NCI-H69 (cell line): ENCODE results near the gene PTHLH.

Experiments
- DNase-seq: peaks from one replicate; lab custom pipeline; 2025; lab: John Stamatoyannopoulos, UW

PTHLH gene

DNA sequence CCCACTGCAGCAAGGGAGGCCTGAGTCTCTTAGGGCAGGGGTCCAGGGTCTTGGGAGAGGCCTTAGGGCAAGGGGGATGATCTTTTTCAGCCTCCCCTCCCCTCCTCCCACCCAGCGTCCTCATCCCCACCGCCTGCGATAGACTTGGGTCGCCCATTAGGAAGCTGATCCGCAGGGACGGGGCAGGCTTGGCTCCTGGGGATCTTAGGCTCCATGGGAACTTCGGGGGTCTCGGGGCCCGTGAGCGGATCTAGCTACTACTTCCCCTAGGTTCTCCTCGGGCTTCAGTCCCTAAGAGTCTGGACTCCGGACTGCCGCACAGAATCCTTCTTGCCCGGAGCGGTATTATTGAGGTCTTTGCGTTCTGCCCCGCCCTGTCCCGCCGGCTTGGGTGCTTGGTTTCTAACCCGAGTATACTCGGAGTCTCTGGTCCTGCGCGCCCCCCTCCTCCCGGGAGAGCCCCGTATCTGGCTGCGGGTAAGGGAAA is 2.2 kb upstream of the PTHLH start:
- no peak for DNase-seq

DNA sequence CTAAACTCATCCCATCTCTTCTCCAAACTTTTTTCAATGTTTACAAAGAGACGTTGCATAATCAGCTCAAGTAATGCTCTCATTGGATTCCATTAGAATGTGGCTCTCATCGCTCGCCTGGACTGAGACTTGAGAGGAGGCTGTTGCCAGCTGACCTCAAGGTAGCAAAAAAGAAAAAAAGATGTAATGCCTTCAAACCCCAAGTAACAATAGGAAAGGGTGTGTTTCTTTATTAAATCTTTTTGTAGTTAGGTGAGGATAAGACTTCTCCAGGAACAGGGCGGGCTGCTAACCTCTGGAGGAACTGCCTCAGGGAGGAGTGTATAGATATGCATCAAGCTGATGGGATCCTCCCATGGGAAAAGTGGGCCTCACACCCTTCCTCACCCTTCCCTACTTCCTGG is 956 bp upstream of the PTHLH start:
- no peak for DNase-seq

DNA sequence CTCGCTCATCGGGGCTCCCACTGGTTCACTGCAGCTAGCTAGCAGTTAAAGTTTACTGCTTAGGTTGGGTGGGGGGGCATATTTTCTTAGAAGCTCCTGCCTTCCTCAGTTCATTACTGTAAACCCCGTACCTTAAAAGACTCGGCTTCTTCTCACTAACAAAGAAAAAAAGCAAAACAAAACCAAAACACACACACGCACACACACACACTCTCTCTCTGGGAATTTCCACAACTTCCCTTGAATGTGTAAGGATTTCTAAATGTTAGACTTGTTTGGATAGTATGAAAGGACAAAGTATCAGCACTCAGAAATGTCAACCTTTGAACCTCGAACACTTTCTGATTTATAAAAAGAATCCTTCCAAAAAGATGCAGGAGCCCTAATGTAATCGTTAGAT is 927 bp downstream of the PTHLH start:
- no peak for DNase-seq

DNA sequence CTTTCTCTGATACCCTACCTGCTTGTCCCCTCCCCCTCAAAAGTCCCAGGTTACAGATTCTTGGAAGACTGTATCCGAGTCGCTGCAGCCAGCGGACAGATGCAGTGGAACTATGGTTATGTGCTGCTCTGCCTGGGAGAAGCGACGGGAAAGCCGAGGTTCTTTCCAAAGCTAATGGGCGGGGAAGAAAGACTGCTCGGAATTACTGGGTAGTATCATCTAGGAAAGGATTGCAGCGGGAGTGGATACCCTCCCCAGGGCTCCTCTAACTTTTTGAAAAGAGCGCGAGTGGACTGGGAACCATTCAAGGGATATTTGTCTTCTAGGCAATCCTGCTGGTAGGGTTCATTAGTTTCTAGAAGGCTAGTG is 1.4 kb downstream of the PTHLH start:
- peak; percentile 10 for DNase-seq

DNA sequence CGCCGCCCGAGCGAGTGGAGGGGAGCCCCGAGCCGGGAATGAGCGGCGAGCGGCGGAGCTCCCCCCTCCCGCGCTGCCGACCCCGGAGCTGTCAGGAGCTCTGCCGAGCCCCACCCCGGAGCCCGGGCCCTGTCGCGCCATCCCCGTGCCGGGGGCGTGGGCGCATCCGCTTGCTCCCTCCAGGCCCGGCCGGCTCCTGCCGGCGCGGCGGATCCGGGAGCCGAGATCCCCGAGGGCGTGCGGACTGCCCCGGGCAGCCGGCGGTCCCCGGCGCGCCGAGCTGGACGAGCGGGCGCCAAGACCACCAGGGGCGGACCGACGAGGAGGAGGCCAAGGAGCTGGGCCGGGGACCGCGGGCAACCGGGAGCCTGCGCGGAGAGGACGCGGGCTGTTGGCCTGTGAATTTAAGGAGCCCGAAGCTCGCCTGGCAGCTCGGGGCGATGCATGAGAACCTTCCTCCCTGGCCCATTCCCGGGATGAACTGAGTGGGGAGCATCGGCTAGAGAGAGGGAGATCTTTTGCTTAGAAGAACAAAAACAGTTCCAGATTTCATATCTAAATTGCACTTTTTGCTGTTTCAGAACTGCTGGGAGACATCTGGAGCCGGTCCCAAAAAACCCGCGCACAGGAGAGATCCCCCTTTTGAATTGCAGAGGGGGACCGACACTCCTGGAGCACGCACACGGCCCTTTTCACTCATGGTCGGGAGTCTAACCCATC is 2.0 kb downstream of the PTHLH start:
- peak; percentile 48 for DNase-seq

DNA sequence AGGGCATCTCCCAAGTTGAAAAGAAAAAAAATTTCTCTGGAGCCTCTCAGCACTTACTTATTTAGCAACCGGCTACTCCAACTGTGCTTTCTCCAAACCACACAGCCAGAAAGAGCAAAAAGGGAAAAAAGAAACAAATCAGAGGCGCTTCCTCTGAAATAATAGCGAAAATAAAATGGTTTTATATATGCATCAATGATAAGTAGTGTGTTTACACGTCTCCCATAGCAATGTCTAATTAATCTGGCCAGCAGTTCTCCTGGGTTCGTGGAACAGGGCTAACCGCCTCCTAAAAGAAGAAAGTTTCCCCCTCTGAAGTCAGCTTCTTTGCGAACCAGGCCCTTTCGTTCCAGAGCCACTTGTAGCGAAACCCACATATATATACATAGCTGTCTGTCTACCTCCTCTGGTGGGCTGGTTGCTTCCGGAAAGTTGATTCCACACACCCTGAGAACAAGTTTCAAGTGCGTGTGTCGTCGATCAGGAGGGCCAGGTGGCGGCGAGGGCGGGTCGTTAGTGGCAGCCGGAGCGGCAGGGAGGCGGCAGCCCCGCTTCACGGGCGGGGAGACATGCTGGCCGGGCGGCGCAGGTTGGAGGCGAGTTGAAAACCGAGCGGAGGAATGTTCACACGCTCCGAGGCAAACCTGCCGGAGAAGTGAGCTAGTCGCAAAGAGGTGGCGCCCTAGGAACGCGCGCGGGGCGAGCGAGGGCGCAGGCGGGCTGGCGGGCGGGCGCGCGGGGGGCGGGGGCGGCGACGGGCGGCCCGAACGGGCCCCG is 2.7 kb downstream of the PTHLH start:
- peak; percentile 63 for DNase-seq

DNA sequence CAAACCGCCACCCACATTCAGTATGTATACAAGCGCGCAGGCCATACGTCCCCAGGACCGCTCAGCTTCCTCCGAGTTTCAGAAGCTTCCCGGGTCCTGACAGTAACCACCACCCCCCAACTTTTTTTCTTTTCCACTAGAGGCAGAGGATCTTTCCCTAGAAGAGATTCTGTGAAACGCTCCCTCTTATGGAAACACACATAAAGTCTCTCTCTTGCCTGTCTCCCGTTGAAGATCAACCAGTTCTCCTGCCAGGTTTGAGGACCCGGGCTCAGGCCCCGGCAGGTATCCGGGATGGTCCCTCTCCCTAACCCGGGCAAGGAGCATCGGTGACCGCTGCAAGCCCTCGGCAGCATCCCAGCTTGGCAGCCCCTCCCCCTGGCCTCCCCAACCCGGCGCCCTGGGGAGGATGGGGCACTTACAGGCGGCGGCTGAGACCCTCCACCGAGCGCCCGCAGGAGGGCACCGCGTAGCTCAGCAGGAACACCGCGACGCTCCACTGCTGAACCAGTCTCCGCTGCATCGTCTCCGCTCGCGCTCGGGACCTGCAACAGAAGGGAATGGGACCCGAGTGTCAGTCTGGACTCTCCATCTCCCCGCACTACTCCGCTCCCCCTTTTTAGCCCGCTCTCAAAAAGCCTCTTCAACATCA is 3.4 kb downstream of the PTHLH start:
- peak; percentile 19 for DNase-seq

DNA sequence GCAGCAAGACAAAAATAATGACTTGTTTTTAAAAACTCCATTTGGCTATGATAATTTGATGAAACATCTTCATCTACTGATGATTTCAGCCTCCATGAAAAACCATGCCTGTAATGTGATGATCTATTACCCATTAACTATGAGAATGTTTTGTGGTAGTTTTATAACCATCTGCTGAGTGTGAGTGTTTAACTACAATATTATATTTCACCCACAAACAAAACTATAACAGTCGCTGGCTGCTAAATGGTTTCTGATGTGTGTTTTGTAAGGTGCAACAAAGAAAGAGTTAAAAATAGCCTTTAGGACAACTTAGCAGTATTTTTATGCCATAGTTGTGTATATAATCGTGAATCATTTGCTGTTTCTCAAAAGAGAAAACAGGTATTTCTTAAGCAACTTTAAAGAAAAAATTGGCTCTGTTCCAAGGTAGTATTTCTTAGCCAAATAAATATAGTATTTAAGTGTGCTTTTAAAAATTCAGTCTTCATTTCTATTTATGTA is 4.9 kb downstream of the PTHLH start:
- DNase-seq = peak; percentile 46

DNA sequence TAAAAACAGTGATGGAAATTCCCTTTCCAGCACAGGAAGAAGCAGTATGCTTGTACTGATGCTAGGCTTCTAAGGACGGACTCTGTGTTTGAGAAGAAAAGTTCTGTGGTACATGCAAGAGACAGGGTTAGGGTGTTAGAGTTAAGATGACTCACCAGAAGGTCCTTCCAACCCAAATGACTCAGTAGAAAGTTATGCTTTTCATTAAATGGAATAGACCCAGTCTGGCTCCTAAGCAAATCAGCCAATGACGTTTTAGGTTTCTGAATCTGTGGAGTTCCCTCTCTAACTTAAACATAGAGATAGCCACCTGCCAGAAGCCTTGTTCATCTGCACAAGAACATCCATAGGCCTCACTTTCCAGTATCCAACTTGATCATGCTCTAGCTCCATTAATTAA is 5.7 kb downstream of the PTHLH start:
- DNase-seq = no peak

DNA sequence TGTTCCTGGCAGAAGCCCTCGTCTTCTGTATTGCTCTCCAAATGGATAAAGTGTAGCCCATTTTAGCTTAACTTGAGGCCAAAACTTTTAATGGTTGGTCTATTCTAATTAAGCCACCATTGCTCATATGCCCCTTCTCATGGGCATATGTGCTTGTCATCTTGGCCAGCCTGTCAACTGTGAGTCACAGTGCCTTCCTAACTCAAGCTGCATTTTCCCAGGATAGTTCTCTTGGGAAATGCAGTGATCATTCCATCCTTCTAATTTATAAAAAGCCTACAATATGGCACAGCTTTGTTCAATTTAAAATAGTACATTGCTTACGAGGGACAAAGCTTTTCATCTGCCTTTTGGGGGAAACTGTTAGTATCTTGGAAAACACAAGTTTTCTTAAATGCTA is 6.6 kb downstream of the PTHLH start:
- peak; percentile 4 for DNase-seq

DNA sequence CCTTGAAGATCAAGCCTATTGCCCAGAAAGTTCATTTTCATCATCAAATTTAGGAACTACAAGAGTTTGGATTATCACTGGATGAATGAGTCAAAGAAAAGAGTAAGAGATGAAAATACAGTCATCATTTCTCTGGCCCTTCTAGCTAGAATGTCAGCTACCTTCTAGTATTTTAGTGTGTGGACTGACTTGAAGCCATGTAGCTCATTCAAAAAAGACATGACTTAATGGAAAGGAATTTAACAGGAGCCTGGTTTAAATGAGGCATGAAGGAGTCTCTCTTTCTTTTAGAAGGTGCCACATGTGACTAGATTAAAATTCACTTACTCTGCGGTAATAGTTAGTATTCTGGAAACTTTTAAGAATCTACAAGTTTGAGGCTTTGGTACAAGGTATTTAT is 7.1 kb downstream of the PTHLH start:
- no peak for DNase-seq

DNA sequence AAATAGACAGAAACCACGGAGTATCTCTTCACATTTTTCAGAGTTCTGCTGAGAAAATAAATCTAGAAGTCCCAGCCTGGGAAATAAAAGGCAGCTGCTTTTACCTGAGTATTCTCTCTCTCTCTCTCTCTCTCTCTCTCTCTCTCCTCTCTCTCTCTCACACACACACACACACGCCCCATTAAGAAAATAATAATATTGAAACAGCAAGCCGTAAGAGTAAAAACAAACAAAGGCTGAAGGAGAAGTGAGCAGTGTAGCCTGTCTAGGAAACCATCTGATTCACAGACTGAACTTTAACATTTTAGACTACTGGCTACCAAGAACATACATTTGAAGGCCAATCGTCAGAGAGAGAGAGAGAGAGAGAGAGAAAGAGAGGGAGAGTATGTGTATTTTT is 8.4 kb downstream of the PTHLH start:
- no peak for DNase-seq

DNA sequence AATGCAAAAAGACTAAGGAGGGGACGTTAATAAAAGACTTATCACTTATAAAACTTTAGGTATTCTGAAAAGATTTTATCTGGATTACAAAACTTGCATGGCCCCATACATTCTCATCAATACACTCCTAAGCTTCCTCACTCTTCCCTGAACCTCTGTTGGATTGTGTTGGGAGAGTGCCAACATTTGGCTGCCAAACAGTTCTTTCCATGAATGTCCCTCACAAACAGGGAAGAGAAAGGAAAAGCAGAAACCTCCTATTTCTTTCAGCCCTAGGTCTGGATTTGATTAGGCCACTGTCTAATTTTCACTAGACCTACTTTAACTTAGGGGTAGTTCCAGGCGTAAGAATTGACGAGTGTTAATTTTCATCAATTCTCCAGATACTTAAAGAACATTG is 11.7 kb downstream of the PTHLH start:
- no peak for DNase-seq

DNA sequence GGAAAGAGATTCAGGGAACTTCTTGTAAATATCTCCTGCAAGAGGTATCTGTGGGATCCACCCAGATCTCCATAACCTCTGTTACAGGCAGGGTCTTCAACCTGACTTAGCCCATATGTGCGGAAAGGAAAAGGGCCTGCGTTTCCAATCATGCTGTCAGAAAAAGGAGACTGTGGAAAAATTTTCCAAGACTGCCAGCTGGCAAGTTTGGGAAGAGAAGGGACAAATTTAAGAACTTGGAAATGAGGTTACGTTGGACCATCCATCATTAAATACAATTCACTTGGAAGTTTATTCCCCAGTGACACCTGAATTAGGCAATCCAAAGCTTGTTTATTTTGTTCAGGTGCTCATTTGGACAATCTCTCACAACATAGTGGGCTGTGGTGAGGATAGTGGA is 13.9 kb downstream of the PTHLH start:
- no peak for DNase-seq

DNA sequence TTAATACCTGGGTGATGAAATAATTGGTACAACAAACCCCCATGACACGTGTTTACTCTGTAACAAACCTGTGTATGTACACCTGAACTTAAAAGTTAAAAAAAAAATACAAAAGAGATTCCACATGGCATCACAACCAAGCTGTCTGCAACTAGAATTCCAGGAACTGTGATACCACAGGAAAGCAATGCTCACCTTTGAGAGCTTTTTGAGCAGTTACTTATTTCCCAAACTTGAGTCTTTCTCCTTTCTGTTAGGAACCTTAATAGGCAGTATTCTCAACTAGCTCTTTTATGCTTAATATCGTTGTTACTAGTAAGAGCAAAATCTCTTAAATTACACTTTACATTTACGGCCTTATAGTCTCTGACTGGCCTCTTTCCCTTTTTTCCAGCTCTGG is 15.2 kb downstream of the PTHLH start:
- DNase-seq = no peak

DNA sequence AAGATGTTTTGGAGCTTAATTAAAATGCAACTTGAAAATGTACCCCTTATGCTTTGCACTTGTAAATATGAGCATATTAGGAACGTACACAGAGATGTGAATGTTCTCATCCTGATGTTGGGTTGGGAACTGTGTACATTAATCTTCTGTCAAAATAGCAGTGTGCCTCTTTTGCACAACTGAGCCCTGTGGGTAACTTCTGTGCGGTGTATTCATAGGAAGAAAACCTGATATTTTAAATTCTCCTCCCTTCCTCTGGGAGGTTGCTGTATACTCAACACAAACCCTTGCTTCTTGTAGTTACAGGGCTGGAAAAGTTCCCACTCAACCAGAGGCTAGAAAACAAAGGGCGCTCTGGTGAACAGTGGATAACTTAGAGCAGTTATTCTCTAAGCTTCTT is 18.7 kb downstream of the PTHLH start:
- no peak for DNase-seq

DNA sequence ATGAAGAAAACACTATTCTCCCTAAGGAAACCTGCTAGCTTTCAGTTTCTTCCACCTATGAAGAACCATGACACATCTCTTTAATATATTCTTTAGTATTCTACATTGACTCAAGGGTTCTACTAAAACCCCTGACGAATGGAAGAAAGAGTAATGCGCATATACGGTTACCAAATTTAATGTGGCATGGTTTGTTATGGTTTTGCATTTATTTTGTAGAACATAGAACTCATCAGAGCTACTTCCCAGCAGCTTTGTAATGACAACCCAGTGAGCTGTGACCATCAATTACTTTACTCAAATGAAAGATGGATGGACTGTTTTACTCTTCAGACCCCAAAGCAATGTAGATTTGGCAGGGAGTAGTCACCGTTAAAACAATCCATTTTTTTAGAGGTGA is 19.2 kb downstream of the PTHLH start:
- no peak for DNase-seq

DNA sequence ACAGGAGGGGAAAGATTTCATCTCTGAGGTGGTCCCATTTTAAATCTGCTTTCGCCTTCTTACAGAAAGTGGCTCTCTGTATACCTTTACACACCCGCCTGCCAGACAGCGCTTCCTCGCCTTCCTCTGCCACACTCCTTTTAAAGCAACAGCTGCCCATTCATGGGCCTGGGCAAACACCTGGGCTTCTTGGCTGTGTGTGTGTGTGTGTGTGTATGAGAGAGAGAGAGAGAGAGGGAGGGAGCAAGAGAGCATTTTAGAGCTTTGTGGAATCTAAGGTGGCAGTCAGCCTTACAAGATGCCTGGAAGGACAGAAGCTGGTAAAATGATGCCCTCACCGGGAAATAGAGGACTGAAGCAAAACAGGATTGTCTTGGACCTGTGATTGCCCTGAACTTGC is 20.0 kb downstream of the PTHLH start:
- peak; percentile 51 for DNase-seq

DNA sequence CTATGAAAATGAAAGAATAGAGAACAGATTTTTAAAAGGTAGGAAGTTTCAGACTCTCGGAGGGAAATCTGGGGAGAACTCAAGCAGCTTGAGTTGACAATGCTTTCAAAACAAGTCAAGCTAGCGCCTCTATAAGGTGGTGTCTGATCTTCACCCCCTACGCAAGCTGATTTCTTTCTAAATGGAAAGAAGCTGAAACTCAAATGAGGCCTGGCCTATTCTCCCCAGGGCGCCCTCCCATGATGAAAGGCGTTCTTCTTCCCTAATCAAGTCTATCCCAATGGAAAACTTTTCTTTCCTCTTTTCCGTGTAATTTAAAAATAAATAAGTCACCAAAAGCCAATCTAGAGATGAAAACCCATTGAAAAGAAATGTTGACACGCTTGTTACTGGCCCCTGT is 20.6 kb downstream of the PTHLH start:
- no peak for DNase-seq

DNA sequence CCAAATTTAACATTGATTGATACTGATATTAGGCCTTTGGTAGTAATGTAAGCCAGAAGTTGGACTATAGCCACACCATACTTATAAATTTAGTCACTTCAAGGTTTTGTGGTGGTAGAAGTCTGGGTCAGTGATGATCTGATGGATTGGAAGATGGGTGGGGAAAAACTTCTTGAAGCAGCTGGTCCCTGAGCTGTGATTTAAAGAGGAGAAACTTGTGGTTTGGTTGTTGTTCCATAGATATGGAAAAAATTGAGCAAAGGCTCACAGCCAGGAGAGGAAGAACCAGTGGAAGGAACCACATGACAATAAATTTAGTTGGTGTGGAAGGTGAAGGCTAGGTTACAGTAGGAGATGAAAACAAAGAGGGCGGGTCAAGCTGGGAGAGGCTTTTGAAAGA is 26.1 kb downstream of the PTHLH start:
- no peak for DNase-seq

DNA sequence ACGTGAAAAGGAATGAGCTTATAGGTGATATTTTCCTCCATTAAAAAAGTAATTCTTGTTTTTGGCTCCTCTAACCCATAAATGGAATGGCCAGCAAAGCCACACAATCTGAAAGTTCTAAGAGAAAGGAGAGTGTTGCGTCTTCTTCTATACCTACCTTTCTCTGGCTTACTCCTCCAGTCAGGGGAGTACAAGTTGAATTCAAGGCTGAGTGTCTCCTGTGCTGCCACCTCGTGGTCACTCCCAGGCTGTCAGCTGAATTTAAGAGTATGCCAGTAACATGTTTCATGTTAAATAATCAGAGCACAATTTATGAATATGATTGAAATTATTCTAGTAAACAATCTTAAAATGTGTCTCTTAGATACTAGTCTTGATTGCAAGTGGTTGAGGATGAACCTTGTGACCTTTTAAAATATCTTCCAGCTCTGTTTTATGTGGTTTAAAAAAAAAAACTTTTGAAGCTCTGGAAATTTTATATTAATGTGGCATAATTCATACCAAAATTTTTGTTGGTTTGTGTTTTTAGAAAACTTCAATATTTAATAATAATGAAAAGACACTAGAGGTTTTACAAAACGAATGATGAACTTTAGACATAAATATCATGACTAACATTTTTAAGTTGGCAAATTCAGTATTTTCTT is 31.7 kb downstream of the PTHLH start:
- DNase-seq = peak; percentile 70

DNA sequence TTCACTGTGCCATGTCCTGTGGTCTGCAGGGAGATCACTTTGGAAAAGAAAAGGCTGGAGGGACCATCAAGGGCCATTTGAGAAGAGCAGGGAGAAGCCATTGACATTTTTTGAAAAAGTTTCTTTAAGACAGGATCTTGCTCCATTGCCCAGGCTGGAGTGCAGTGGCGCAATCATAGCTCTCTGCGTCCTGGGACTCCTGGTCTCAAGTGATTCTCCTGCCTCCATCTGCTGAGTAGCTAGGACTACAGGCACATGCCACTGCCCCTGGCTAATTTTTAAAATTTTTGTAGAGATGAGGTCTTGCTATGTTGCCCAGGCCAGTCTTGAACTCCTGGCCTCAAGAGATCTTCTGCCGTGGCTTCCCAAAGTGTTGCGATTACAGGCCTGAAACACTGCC is 32.3 kb downstream of the PTHLH start:
- DNase-seq = no peak
